ENCODE data around the gene SND1. TPM values are rescaled to one million over a fixed set of nuclear protein-coding genes. Genes with fewer than 3 reads are reported as not detected.

SND1 gene
- total and polyA plus RNA-seq, 2 donors (not counting 1 experiment from before 2014, with no cell fraction given), result 137 to 174 TPM

DNA sequence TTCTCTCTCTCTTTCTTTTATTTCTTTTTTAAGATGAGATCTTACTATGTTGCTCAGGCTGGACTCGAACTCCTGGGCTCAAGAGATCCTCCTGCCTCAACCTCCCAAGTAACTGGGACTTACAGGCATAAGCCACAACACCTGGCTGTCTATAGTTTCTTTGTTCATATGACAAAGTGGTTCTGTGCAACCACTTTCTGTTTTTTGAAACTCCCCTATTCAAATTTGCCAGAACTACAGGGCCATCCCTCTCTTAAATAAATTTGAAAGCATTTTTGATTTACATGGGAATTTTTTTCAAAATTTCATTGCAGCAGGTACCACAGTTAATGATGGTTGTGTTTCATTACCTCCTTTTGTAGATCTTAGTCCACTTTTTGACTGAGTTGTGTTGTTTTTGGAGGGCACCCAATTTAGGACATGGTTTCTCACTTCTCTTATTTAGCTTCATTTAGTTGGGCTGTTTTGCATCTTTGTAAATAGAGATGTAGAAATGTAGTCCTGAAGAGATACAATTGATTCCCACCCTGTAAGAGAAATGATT is 260.0 kb downstream of the SND1 start:
- TF ChIP-seq EZH2 (IDR thresholded peaks at IDR 0.05; ENCODE audit: low read length, missing control alignments), result no peak
- TF ChIP-seq, protein P1, sequence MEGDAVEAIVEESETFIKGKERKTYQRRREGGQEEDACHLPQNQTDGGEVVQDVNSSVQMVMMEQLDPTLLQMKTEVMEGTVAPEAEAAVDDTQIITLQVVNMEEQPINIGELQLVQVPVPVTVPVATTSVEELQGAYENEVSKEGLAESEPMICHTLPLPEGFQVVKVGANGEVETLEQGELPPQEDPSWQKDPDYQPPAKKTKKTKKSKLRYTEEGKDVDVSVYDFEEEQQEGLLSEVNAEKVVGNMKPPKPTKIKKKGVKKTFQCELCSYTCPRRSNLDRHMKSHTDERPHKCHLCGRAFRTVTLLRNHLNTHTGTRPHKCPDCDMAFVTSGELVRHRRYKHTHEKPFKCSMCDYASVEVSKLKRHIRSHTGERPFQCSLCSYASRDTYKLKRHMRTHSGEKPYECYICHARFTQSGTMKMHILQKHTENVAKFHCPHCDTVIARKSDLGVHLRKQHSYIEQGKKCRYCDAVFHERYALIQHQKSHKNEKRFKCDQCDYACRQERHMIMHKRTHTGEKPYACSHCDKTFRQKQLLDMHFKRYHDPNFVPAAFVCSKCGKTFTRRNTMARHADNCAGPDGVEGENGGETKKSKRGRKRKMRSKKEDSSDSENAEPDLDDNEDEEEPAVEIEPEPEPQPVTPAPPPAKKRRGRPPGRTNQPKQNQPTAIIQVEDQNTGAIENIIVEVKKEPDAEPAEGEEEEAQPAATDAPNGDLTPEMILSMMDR (conservative IDR thresholded peaks at IDR 0.05 in 1 of 2, IDR thresholded peaks at IDR 0.05 in 1 of 2; ENCODE audit: low read depth in 1 of 2, low read length in 2 of 2), result no peak
- DNase-seq (ENCODE audit: low read depth in 2 of 2), result no peak
- Histone ChIP-seq H3K9ac (ENCODE audit: insufficient read depth, low read length) (no peak overlapping the region), H3K27me3 (ENCODE audit: control insufficient read depth, insufficient read depth, low read length) (no peaks in the 10 kb centered on the region), H2AFZ (ENCODE audit: low read length) (no peak overlapping the region), H3K79me2 (ENCODE audit: control insufficient read depth, insufficient read depth, low read length) (no peaks in the 10 kb centered on the region), H3K4me2 (ENCODE audit: extremely low read depth, insufficient read depth, low read length) (no peak overlapping the region), H4K20me1 (ENCODE audit: control insufficient read depth, extremely low read depth, insufficient read depth, low read length) (no peaks in the 10 kb centered on the region), H3K4me3 (replicated peaks in 1 of 4; ENCODE audit: control extremely low read depth in 1 of 4, insufficient read depth in 1 of 4, low read depth in 3 of 4, low read length in 4 of 4) (no peak overlapping the region), H3K4me1 (ENCODE audit: control insufficient read depth, extremely low read depth, insufficient read depth, low read length) (peaks cover 2% of the 10 kb centered on the region), H3K27ac (ENCODE audit: insufficient read depth, low read length) (no peak overlapping the region), H3K9me3 (ENCODE audit: control insufficient read depth, insufficient read depth, low read depth, low read length) (no peaks in the 10 kb centered on the region), H3K36me3 (ENCODE audit: control insufficient read depth, insufficient read depth, low read length) (no peaks in the 10 kb centered on the region)

DNA sequence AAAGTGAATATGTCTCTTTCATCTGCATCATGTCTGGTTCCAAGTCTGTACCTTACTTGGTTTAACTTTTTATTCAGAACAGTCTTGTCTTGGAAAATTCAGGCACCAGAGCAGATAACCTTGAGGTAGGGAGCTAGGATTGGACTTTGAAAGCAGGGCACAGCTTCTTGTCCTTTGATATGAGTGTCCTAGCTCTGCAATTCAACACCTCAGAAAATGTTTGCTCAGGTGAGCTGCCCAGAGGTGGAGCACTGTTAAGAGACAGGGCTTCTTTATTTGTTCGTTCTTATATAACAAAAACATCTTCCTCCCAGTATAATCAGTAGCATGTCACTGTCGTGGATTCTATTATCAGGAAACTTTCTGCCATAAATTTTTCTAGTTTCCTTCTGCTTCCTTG is 260.9 kb downstream of the SND1 start:
- Histone ChIP-seq H2AFZ (ENCODE audit: low read length) (no peak overlapping the region), H3K4me2 (ENCODE audit: extremely low read depth, insufficient read depth, low read length) (no peak overlapping the region), H3K9me3 (ENCODE audit: control insufficient read depth, insufficient read depth, low read depth, low read length) (no peaks in the 10 kb centered on the region), H3K27ac (ENCODE audit: insufficient read depth, low read length) (no peak overlapping the region), H3K79me2 (ENCODE audit: control insufficient read depth, insufficient read depth, low read length) (no peaks in the 10 kb centered on the region), H3K4me3 (replicated peaks in 1 of 4; ENCODE audit: control extremely low read depth in 1 of 4, insufficient read depth in 1 of 4, low read depth in 3 of 4, low read length in 4 of 4) (no peak overlapping the region), H3K36me3 (ENCODE audit: control insufficient read depth, insufficient read depth, low read length) (no peaks in the 10 kb centered on the region), H4K20me1 (ENCODE audit: control insufficient read depth, extremely low read depth, insufficient read depth, low read length) (no peaks in the 10 kb centered on the region), H3K9ac (ENCODE audit: insufficient read depth, low read length) (no peak overlapping the region), H3K27me3 (ENCODE audit: control insufficient read depth, insufficient read depth, low read length) (no peaks in the 10 kb centered on the region), H3K4me1 (ENCODE audit: control insufficient read depth, extremely low read depth, insufficient read depth, low read length) (peaks cover 2% of the 10 kb centered on the region)
- no peak for TF ChIP-seq EZH2 (IDR thresholded peaks at IDR 0.05; ENCODE audit: low read length, missing control alignments)
- TF ChIP-seq, protein P1 (conservative IDR thresholded peaks at IDR 0.05 in 1 of 2, IDR thresholded peaks at IDR 0.05 in 1 of 2; ENCODE audit: low read depth in 1 of 2, low read length in 2 of 2), result no peak
- no peak for DNase-seq (ENCODE audit: low read depth in 2 of 2)

DNA sequence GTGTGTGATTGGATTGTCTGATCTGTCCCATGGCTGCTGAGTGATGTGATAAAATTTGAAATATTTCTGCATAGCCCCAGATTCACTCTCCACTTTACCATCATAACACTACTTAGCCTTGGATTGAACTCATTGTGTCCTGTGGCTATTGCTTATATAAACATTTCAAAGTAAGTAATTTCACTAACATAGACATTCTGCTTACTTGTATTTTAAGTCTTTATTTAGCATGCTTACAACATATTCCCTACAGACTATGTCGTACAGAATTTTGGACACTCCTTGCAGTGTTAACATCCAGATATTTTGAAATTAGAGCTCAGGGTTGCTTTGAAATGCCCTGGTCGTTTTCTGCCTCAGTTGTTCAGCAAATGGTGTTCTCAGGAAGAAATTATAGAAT is 261.7 kb downstream of the SND1 start:
- H3K27me3 ChIP-seq (ENCODE audit: control insufficient read depth, insufficient read depth, low read length), result no peaks in the 10 kb centered on the region
- no peaks in the 10 kb centered on the region for H4K20me1 ChIP-seq (ENCODE audit: control insufficient read depth, extremely low read depth, insufficient read depth, low read length)
- TF ChIP-seq EZH2 (IDR thresholded peaks at IDR 0.05; ENCODE audit: low read length, missing control alignments), result no peak
- TF ChIP-seq, protein P1 (conservative IDR thresholded peaks at IDR 0.05 in 1 of 2, IDR thresholded peaks at IDR 0.05 in 1 of 2; ENCODE audit: low read depth in 1 of 2, low read length in 2 of 2), result no peak
- no peak overlapping the region for H3K4me3 ChIP-seq (replicated peaks in 1 of 4; ENCODE audit: control extremely low read depth in 1 of 4, insufficient read depth in 1 of 4, low read depth in 3 of 4, low read length in 4 of 4)
- peak in 1 of 2 donors; percentile 79 for DNase-seq (ENCODE audit: low read depth in 2 of 2)
- no peak overlapping the region for H3K4me2 ChIP-seq (ENCODE audit: extremely low read depth, insufficient read depth, low read length)
- H3K9ac ChIP-seq (ENCODE audit: insufficient read depth, low read length), result no peak overlapping the region
- no peaks in the 10 kb centered on the region for H3K79me2 ChIP-seq (ENCODE audit: control insufficient read depth, insufficient read depth, low read length)
- no peaks in the 10 kb centered on the region for H3K36me3 ChIP-seq (ENCODE audit: control insufficient read depth, insufficient read depth, low read length)
- no peak overlapping the region for H2AFZ ChIP-seq (ENCODE audit: low read length)
- no peaks in the 10 kb centered on the region for H3K9me3 ChIP-seq (ENCODE audit: control insufficient read depth, insufficient read depth, low read depth, low read length)
- H3K4me1 ChIP-seq (ENCODE audit: control insufficient read depth, extremely low read depth, insufficient read depth, low read length), result peaks cover 2% of the 10 kb centered on the region
- no peak overlapping the region for H3K27ac ChIP-seq (ENCODE audit: insufficient read depth, low read length)
